MM.1S (cell line): Measurements from ENCODE around the gene GUCY1A2.

Source experiments
- DNase-seq: peaks from one replicate; pipeline ENCODE4 v3.0.0-alpha.2; 2015
- H2AFZ ChIP-seq: fragments of 300-600 bp; sonication (generic); 2 replicates; pipeline ENCODE4 v1.6.0; 2016; ENCODE audit warnings: antibody characterized with exemption, low read length
- H3F3A ChIP-seq: fragments of 300-600 bp; sonication (generic); 2 replicates; pipeline ENCODE4 v1.6.1; 2016; ENCODE audit warnings: mild to moderate bottlenecking, antibody characterized with exemption, low read length, moderate library complexity, mixed read lengths; ENCODE audit not compliant: insufficient read depth
- H3K27ac ChIP-seq: fragments of 300-600 bp; sonication (generic); 2 replicates; pipeline ENCODE4 v1.5.1; 2016; ENCODE audit warnings: mild to moderate bottlenecking, low read length
- H3K27me3 ChIP-seq: fragments of 300-600 bp; sonication (generic); replicated peaks from 2 replicates; pipeline ENCODE4 v1.6.0; 2016; ENCODE audit warnings: low read length; ENCODE audit not compliant: insufficient read depth
- H3K36me3 ChIP-seq: fragments of 300-600 bp; sonication (generic); replicated peaks from 2 replicates; pipeline ENCODE4 v1.6.1; 2016; ENCODE audit warnings: mild to moderate bottlenecking, low read length, mixed read lengths; ENCODE audit not compliant: insufficient read depth
- H3K4me1 ChIP-seq: fragments of 300-600 bp; sonication (generic); 2 replicates; pipeline ENCODE4 v1.6.1; 2016; ENCODE audit warnings: low read length, mixed read lengths
- H3K4me2 ChIP-seq: fragments of 300-600 bp; sonication (generic); 2 replicates; pipeline ENCODE4 v1.6.0; 2016; ENCODE audit warnings: low read depth, low read length
- H3K4me3 ChIP-seq: fragments of 300-600 bp; sonication (generic); 2 replicates; pipeline ENCODE4 v1.5.1; 2016; ENCODE audit warnings: low read length, mixed read lengths
- H3K79me2 ChIP-seq: fragments of 300-600 bp; sonication (generic); 2 replicates; pipeline ENCODE4 v1.6.1; 2016; ENCODE audit warnings: mixed run types, low read length, mixed read lengths
- H3K9ac ChIP-seq: fragments of 300-600 bp; sonication (generic); 2 replicates; pipeline ENCODE4 v1.6.1; 2016; ENCODE audit warnings: low read length, mixed read lengths
- H3K9me2 ChIP-seq: fragments of 300-600 bp; sonication (generic); replicated peaks from 2 replicates; pipeline ENCODE4 v1.6.1; 2016; ENCODE audit warnings: mild to moderate bottlenecking, low read length, mixed read lengths; ENCODE audit not compliant: insufficient read depth
- H3K9me3 ChIP-seq: fragments of 300-600 bp; sonication (generic); replicated peaks from 2 replicates; pipeline ENCODE4 v1.6.1; 2016; ENCODE audit warnings: mild to moderate bottlenecking, low read length, mixed read lengths; ENCODE audit not compliant: insufficient read depth
- H4K20me1 ChIP-seq: fragments of 300-600 bp; sonication (generic); 2 replicates; pipeline ENCODE4 v1.6.1; 2016; ENCODE audit warnings: mild to moderate bottlenecking, low read length, moderate library complexity, mixed read lengths; ENCODE audit not compliant: insufficient read depth
- CTCF ChIP-seq: fragments of 300-600 bp; sonication (generic); IDR thresholded peaks from 2 replicates; pipeline ENCODE4 v1.5.1; 2016; ENCODE audit warnings: antibody characterized with exemption, low read length, mixed read lengths
- EZH2 ChIP-seq: fragments of 300-600 bp; sonication (generic); optimal IDR thresholded peaks from 2 replicates; pipeline ENCODE3; 2017; ENCODE audit warnings: low read depth, mild to moderate bottlenecking, antibody characterized with exemption, low read length, mixed read lengths
- EZH2phosphoT487 ChIP-seq: fragments of 300-600 bp; sonication (generic); IDR thresholded peaks from 2 replicates; pipeline ENCODE4 v1.6.1; 2018; ENCODE audit warnings: antibody characterized with exemption, low read length

Gene GUCY1A2

GRCh38 chr11:106842134-106842533, 176.1 kb downstream of the GUCY1A2 start:
- Histone ChIP-seq H3K9me3 (no peaks in the 10 kb centered on the region), H3K36me3 (no peaks in the 10 kb centered on the region), H3K27me3 (no peaks in the 10 kb centered on the region), H3K9ac (no peak overlapping the region), H3K79me2 (no peaks in the 10 kb centered on the region), H3K4me1 (no peaks in the 10 kb centered on the region), H3K4me2 (no peak overlapping the region), H3F3A (no peaks in the 10 kb centered on the region), H2AFZ (no peak overlapping the region), H4K20me1 (no peaks in the 10 kb centered on the region), H3K4me3 (no peak overlapping the region), H3K27ac (no peak overlapping the region), H3K9me2 (no peaks in the 10 kb centered on the region)
- no peak for TF ChIP-seq CTCF
- TF ChIP-seq EZH2phosphoT487: no peak
- no peak for TF ChIP-seq EZH2
- DNase-seq: no peak

- no peaks in the 10 kb centered on the region for H3K36me3 ChIP-seq
- no peak for DNase-seq
- H3K79me2 ChIP-seq: no peaks in the 10 kb centered on the region
- H3F3A ChIP-seq: no peaks in the 10 kb centered on the region
- no peaks in the 10 kb centered on the region for H3K9me3 ChIP-seq
- no peaks in the 10 kb centered on the region for H3K9me2 ChIP-seq
- H3K4me3 ChIP-seq: no peak overlapping the region
- no peaks in the 10 kb centered on the region for H3K27me3 ChIP-seq
- H3K27ac ChIP-seq: no peak overlapping the region
- TF ChIP-seq EZH2phosphoT487 (no peak), CTCF (no peak), EZH2 (no peak)
- H4K20me1 ChIP-seq: no peaks in the 10 kb centered on the region
- H3K4me1 ChIP-seq: no peaks in the 10 kb centered on the region
- H3K9ac ChIP-seq: no peak overlapping the region
- H3K4me2 ChIP-seq: 0 out of 2 replicates have a peak overlapping the region, but pooled peaks have one; percentile 15
- peak overlapping the region; percentile 8; the same call in 1 of the 2 replicates for H2AFZ ChIP-seq
Observed at GRCh38 chr11:106840947-106841346, 177.3 kb downstream of the GUCY1A2 start.

GRCh38 chr11:106840146-106840545, 178.1 kb downstream of the GUCY1A2 start:
- H3K27me3 ChIP-seq: no peaks in the 10 kb centered on the region
- H3K79me2 ChIP-seq: no peaks in the 10 kb centered on the region
- H3K9ac ChIP-seq: no peak overlapping the region
- H3K27ac ChIP-seq: no peak overlapping the region
- TF ChIP-seq EZH2: no peak
- no peak for TF ChIP-seq EZH2phosphoT487
- TF ChIP-seq CTCF: no peak
- no peak overlapping the region for H3K4me2 ChIP-seq
- no peak overlapping the region for H3K4me3 ChIP-seq
- no peak overlapping the region for H2AFZ ChIP-seq
- no peak for DNase-seq
- H3K36me3 ChIP-seq: no peaks in the 10 kb centered on the region
- no peaks in the 10 kb centered on the region for H3K9me3 ChIP-seq
- no peaks in the 10 kb centered on the region for H3F3A ChIP-seq
- H4K20me1 ChIP-seq: no peaks in the 10 kb centered on the region
- H3K9me2 ChIP-seq: no peaks in the 10 kb centered on the region
- no peaks in the 10 kb centered on the region for H3K4me1 ChIP-seq
